Prostate gland (tissue), 2 donors: Measurements from ENCODE around the gene NFIC.

Experiments
- POLR2A ChIP-seq: fragments of 450-650 bp; IDR thresholded peaks from one replicate; pipeline ENCODE4 v1.6.1; 2016; ENCODE audit warnings: antibody characterized with exemption, mild to moderate bottlenecking
- POLR2AphosphoS5 ChIP-seq: sonication (generic); formaldehyde crosslinking; IDR thresholded peaks from one replicate; pipeline ENCODE4 v1.6.1; 2017; ENCODE audit warnings: antibody characterized with exemption
- TF ChIP-seq, protein P1 (sequence below), 4 experiments: fragments of 200-600 bp in 2 of 4; fragments of 450-650 bp in 2 of 4; sonication (generic) in 2 of 4; IDR thresholded peaks; 1 replicate in 3 of 4; 2 replicates in 1 of 4; pipeline ENCODE4 v1.5.1; 2016 to 2019; ENCODE audit warnings: antibody characterized with exemption in 4 of 4, mild to moderate bottlenecking in 2 of 4, moderate library complexity in 2 of 4

DNA sequence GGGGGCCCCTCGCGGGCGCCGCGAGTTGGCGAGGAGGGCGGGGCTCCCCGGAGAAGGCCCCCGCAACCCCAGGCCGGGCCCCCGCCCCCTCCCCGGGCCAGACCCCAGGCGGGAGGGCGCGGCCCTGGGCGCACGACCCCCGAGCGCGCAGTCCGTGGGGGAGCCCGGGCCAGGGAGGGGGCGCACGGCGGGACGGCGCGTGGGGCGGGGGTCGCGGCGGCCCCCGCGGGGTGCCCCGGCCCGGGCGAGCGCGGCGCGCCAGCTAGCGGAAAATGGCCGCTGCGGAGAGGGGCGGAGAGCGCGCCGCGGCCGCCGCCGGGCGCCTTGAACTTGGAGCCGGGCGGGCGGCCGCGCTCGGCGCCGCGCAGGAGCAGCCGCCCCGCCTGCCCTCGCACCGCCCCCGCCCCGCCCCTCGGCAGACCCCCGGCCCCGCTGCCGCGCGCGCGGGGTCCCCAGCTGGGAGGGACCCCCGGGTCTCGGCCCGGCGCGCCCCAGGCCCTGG is 6.4 kb upstream of the NFIC start:
- TF ChIP-seq POLR2A (no peak), POLR2AphosphoS5 (no peak)
- TF ChIP-seq, protein P1, sequence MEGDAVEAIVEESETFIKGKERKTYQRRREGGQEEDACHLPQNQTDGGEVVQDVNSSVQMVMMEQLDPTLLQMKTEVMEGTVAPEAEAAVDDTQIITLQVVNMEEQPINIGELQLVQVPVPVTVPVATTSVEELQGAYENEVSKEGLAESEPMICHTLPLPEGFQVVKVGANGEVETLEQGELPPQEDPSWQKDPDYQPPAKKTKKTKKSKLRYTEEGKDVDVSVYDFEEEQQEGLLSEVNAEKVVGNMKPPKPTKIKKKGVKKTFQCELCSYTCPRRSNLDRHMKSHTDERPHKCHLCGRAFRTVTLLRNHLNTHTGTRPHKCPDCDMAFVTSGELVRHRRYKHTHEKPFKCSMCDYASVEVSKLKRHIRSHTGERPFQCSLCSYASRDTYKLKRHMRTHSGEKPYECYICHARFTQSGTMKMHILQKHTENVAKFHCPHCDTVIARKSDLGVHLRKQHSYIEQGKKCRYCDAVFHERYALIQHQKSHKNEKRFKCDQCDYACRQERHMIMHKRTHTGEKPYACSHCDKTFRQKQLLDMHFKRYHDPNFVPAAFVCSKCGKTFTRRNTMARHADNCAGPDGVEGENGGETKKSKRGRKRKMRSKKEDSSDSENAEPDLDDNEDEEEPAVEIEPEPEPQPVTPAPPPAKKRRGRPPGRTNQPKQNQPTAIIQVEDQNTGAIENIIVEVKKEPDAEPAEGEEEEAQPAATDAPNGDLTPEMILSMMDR (IDR thresholded peaks at IDR 0.05), result no peak
